Activated CD4-positive, alpha-beta T cell treated with anti-CD3 and anti-CD28 coated beads, Interleukin-2, amount 50 U/mL, for 16 hours (primary cell): ENCODE measurements around the gene RALY.
A peak's percentile ranks its signal among the peaks of the same experiment; 100 is the strongest.

Experiments used
- DNase-seq: peaks from one replicate; pipeline ENCODE4 v3.0.0-alpha.2; 2020

Gene RALY

GRCh38 chr20:33990075-33990474 is 3.6 kb upstream of the RALY start:
- DNase-seq, result no peak

GRCh38 chr20:33991502-33991901 is 2.2 kb upstream of the RALY start:
- no peak for DNase-seq

GRCh38 chr20:33992145-33992922 is 1.4 kb upstream of the RALY start:
- no peak for DNase-seq

- peak; percentile 99 for DNase-seq
Observed at GRCh38 chr20:33992923-33993575, 662 bp upstream of the RALY start.

GRCh38 chr20:33994222-33994913 is 657 bp downstream of the RALY start:
- peak; percentile 83 for DNase-seq

GRCh38 chr20:33995053-33995831 is 1.5 kb downstream of the RALY start:
- DNase-seq, result no peak

- no peak for DNase-seq
Observed at GRCh38 chr20:33999025-33999649, 5.4 kb downstream of the RALY start.

- no peak for DNase-seq
Observed at GRCh38 chr20:34001378-34001777, 7.7 kb downstream of the RALY start.

GRCh38 chr20:34004227-34004626 is 10.5 kb downstream of the RALY start:
- DNase-seq, result no peak

- no peak for DNase-seq
Observed at GRCh38 chr20:34004790-34005457, 11.2 kb downstream of the RALY start.

- no peak for DNase-seq
Observed at GRCh38 chr20:34006619-34007018, 12.9 kb downstream of the RALY start.

GRCh38 chr20:34008477-34008876 is 14.8 kb downstream of the RALY start:
- DNase-seq, result no peak

GRCh38 chr20:34010405-34010931 is 16.8 kb downstream of the RALY start:
- no peak for DNase-seq

- no peak for DNase-seq
Observed at GRCh38 chr20:34011275-34011674, 17.6 kb downstream of the RALY start.

GRCh38 chr20:34012330-34012729 is 18.6 kb downstream of the RALY start:
- no peak for DNase-seq

- DNase-seq, result peak; percentile 20
Observed at GRCh38 chr20:34012735-34013134, 19.0 kb downstream of the RALY start.

GRCh38 chr20:34013554-34013953 is 19.8 kb downstream of the RALY start:
- DNase-seq, result no peak

GRCh38 chr20:34014878-34015277 is 21.2 kb downstream of the RALY start:
- DNase-seq, result no peak

GRCh38 chr20:34015401-34016335 is 22.0 kb downstream of the RALY start:
- no peak for DNase-seq

- DNase-seq, result no peak
Observed at GRCh38 chr20:34016736-34017135, 23.0 kb downstream of the RALY start.

GRCh38 chr20:34017610-34018009 is 23.9 kb downstream of the RALY start:
- no peak for DNase-seq
